Fibroblast of skin of left quadriceps (primary cell): Measurements from ENCODE around the gene PCDHB8.
"Not testable (repeated sequence)": the region's sequence is repeated elsewhere in the genome, so short reads cannot be mapped to it uniquely, and the experiment has no call there.

Experiments
- DNase-seq, 2 experiments: peaks; one replicate each; pipeline ENCODE4 v3.0.0-alpha.2; 2013; ENCODE audit warnings: low read depth in 2 of 2

Gene PCDHB8

GRCh38 chr5:141184117-141184855 lies 6.7 kb downstream of the PCDHB8 start:
- DNase-seq = not testable (repeated sequence)

DNA sequence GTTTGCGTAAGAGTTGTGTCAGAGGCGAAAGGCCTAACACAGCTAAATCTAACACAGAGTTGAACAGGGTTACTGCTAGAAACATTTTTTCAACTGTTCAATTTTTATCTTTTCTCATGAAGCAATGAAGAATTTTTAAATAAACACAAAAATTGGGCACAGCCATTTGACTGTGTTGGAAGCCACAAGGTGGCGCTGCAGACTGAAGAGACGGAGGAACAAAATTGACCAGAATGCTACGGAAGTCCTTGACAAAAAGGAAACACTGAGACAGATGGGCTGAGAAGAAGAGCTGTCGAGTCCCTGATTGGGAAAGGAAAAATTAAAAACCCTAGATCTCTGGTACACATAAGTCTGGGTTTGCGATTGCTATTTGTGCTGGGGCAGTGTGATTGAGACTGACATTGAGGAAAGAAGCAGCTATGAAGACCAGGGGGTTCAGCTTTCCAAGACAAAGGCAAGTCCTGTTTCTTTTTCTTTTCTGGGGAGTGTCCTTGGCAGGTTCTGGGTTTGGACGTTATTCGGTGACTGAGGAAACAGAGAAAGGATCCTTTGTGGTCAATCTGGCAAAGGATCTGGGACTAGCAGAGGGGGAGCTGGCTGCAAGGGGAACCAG lies 9.4 kb downstream of the PCDHB8 start, which contains the start of gene PCDHB9:
Gene PCDHB9 (plus strand): TSS at position 265 of the 616 bp plus-strand sequence. CDS start 158 bp downstream, at position 423.
- no peak for DNase-seq

DNA sequence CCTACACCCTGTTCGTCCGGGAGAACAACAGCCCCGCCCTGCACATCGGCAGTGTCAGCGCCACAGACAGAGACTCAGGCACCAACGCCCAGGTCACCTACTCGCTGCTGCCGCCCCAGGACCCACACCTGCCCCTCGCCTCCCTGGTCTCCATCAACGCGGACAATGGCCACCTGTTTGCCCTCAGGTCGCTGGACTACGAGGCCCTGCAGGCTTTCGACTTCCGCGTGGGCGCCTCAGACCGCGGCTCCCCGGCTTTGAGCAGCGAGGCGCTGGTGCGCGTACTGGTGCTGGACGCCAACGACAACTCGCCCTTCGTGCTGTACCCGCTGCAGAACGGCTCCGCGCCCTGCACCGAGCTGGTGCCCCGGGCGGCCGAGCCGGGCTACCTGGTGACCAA lies 11.1 kb downstream of the PCDHB8 start:
- not testable (repeated sequence) for DNase-seq

DNA sequence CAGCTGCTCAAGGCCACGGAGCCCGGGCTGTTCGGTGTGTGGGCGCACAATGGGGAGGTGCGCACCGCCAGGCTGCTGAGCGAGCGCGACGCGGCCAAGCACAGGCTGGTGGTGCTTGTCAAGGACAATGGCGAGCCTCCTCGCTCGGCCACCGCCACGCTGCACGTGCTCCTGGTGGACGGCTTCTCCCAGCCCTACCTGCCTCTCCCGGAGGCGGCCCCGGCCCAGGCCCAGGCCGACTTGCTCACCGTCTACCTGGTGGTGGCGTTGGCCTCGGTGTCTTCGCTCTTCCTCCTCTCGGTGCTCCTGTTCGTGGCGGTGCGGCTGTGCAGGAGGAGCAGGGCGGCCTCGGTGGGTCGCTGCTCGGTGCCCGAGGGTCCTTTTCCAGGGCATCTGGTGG lies 11.5 kb downstream of the PCDHB8 start:
- not testable (repeated sequence) for DNase-seq

DNA sequence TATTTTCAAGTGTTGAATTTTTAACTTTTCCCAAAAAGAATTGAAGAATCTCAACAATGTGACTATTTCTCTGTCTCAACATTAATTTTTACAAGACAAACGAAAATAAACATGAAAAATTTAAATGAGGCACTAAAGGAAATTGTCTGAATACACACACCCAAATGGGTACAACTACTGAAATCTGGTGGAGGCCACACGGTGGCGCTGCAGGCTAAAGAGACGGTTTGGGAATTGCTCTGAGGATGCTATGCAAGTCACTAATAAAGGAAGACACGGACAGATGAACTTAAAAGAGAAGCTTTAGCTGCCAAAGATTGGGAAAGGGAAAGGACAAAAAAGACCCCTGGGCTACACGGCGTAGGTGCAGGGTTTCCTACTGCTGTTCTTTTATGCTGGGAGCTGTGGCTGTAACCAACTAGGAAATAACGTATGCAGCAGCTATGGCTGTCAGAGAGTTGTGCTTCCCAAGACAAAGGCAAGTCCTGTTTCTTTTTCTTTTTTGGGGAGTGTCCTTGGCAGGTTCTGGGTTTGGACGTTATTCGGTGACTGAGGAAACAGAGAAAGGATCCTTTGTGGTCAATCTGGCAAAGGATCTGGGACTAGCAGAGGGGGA lies 14.6 kb downstream of the PCDHB8 start, which contains the start of gene PCDHB10:
Gene PCDHB10 (plus strand): TSS at position 244 of the 616 bp plus-strand sequence. CDS start 200 bp downstream, at position 444.
- no peak for DNase-seq

DNA sequence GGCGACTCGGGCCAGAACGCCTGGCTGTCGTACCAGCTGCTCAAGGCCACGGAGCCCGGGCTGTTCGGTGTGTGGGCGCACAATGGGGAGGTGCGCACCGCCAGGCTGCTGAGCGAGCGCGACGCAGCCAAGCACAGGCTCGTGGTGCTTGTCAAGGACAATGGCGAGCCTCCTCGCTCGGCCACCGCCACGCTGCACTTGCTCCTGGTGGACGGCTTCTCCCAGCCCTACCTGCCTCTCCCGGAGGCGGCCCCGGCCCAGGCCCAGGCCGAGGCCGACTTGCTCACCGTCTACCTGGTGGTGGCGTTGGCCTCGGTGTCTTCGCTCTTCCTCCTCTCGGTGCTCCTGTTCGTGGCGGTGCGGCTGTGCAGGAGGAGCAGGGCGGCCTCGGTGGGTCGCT lies 16.7 kb downstream of the PCDHB8 start:
- DNase-seq = not testable (repeated sequence)

- DNase-seq = no peak
Measured at GRCh38 chr5:141196363-141196762, 18.8 kb downstream of the PCDHB8 start.

- no peak for DNase-seq
Measured at GRCh38 chr5:141199359-141200235, 22.0 kb downstream of the PCDHB8 start, which contains the start of gene PCDHB11. TSS of gene PCDHB11 (plus strand) at chr5:141199627. CDS start at chr5:141199775, 148 bp downstream.

GRCh38 chr5:141201126-141201525 lies 23.5 kb downstream of the PCDHB8 start:
- DNase-seq = not testable (repeated sequence)

DNA sequence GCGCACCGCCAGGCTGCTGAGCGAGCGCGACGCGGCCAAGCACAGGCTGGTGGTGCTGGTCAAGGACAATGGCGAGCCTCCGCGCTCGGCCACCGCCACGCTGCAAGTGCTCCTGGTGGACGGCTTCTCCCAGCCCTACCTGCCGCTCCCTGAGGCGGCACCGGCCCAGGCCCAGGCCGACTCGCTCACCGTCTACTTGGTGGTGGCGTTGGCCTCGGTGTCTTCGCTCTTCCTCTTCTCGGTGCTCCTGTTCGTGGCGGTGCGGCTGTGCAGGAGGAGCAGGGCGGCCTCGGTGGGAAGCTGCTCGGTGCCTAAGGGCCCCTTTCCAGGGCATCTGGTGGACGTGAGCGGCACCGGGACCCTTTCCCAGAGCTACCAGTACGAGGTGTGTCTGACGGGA lies 24.1 kb downstream of the PCDHB8 start:
- DNase-seq = not testable (repeated sequence)

DNA sequence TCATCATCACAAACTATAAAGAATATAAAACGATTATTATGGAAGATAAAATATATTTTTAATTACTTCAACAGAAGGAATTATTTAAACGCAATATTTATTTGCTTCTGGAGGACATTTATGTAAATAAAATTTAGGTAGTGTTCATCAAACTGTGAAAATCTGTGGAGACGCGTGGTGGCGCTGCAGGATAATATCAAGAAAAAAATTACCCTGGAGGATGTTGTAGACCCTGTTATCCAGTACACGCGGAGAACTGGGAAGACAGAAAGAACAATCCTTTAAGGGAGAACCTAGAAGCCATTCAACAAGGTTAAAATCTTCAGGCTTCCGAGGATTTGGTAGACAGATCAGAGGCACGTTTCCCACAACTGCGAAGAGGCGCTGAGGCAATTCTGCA lies 30.9 kb downstream of the PCDHB8 start, which contains the start of gene PCDHB12:
Gene PCDHB12 (plus strand): TSS at position 242 of the 400 bp plus-strand sequence. CDS start 189 bp downstream, outside the sequence.
- DNase-seq = no peak

DNA sequence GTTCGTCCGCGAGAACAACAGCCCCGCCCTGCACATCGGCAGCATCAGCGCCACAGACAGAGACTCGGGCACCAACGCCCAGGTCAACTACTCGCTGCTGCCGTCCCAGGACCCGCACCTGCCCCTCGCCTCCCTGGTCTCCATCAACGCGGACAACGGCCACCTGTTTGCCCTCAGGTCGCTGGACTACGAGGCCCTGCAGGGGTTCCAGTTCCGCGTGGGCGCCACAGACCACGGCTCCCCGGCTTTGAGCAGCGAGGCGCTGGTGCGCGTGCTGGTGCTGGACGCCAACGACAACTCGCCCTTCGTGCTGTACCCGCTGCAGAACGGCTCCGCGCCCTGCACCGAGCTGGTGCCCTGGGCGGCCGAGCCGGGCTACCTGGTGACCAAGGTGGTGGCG lies 32.7 kb downstream of the PCDHB8 start:
- DNase-seq = not testable (repeated sequence)

GRCh38 chr5:141210849-141211248 lies 33.3 kb downstream of the PCDHB8 start:
- DNase-seq = not testable (repeated sequence)

DNA sequence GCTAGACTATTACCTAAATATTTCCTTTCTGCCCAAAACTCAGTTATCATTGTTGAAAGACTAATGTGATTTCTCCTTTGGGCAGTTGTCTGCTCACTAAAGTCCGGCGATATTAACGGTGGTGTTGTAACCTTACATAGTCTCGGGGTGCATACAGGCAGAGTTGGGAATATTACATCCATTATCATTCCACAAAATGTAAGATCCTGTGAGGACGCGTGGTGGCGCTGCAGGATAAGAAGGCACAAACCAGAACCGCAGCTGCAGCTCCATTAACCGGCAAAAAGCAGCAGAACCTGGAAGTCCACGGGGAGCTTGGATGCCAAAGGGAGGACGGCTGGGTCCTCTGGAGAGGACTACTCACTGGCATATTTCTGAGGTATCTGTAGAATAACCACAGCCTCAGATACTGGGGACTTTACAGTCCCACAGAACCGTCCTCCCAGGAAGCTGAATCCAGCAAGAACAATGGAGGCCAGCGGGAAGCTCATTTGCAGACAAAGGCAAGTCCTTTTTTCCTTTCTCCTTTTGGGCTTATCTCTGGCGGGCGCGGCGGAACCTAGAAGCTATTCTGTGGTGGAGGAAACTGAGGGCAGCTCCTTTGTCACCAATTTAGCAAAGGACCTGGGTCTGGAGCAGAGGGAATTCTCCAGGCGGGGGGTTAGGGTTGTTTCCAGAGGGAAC lies 36.2 kb downstream of the PCDHB8 start, which contains the start of gene PCDHB13:
Gene PCDHB13 (plus strand): TSS at position 264 of the 684 bp plus-strand sequence. CDS start 205 bp downstream, at position 469.
- not testable (repeated sequence) for DNase-seq

- DNase-seq = not testable (repeated sequence)
Measured at GRCh38 chr5:141214583-141214982, 37.0 kb downstream of the PCDHB8 start.

GRCh38 chr5:141215504-141215903 lies 37.9 kb downstream of the PCDHB8 start:
- not testable (repeated sequence) for DNase-seq

GRCh38 chr5:141216035-141216434 lies 38.4 kb downstream of the PCDHB8 start:
- DNase-seq = not testable (repeated sequence)

DNA sequence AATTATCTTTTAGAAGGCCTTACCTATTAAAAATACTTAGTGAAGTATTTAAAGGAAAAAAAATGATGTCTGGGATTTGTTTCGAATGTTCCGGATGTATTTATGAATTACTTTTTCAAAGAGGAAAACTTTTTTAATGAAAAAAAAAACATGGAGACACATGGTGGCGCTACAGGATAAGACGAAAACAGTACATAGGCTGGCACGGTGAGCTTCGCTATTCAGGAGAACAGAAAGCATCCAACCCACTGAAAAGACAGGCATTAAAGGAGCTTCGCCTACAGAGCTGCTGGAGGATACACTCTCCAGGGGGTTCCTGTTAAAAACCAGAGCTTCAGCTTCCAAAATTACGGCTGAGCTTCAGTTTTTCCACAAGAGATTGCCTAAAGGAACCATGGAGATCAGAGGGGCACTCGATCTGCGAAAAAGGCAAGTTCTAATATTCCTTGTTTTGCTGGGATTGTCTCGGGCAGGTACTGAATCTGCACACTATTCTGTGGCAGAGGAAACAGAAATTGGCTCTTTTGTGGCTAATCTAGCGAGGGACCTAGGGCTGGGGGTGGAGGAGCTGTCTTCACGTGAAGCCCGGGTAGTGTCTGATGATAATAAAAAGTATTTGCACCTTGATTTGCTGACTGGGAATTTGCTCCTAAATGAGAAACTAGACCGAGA lies 45.7 kb downstream of the PCDHB8 start, which contains the start of gene PCDHB14:
Gene PCDHB14 (plus strand): TSS at position 232 of the 672 bp plus-strand sequence. CDS start 163 bp downstream, at position 395.
- DNase-seq = no peak

DNA sequence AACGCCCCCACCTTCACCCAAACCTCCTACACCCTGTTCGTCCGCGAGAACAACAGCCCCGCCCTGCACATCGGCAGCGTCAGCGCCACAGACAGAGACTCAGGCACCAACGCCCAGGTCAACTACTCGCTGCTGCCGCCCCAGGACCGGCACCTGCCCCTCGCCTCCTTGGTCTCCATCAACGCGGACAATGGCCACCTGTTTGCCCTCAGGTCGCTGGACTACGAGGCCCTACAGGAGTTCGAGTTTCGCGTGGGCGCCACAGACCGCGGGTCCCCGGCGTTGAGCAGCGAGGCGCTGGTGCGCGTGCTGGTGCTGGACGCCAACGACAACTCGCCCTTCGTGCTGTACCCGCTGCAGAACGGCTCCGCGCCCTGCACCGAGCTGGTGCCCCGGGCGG lies 47.3 kb downstream of the PCDHB8 start:
- not testable (repeated sequence) for DNase-seq

DNA sequence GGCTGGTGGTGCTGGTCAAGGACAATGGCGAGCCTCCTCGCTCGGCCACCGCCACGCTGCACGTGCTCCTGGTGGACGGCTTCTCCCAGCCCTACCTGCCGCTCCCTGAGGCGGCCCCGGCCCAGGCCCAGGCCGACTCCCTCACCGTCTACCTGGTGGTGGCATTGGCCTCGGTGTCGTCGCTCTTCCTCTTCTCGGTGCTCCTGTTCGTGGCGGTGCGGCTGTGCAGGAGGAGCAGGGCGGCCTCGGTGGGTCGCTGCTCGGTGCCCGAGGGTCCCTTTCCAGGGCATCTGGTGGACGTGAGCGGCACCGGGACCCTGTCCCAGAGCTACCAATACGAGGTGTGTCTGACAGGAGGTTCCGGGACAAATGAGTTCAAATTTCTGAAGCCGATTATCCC lies 47.8 kb downstream of the PCDHB8 start:
- not testable (repeated sequence) for DNase-seq
